GM21381 (cell line): ENCODE measurements around the gene UBAC2.

ENCODE experiments used
- ATAC-seq: cut with Tn5 transposase; IDR thresholded peaks from one replicate; pipeline ENCODE4 v1.9.1; 2021; ENCODE audit warnings: mild to moderate bottlenecking, moderate library complexity; ENCODE audit not compliant: unreplicated experiment

The UBAC2 gene

DNA sequence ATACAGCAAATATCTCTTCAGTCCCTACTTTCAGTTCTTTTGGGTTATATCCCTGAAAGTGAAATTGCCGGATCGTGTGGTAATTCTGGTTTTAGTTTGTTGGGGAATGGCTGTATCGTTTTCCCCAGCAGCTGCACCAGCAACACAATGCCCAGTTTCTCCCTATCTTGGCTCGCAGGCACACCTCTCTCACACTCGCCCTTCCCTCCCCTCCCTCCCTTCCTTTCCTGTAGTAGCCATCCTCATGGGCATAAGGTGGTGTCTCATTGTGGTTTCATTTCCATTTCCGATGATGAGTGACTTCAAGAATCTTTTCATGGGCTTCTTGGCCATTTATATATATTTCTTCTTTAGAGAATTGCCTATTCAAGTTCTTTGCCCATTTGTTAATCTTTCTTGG is 66.2 kb downstream of the UBAC2 start:
- no peak for ATAC-seq

GRCh38 chr13:99267927-99268326 is 67.3 kb downstream of the UBAC2 start:
- no peak for ATAC-seq

DNA sequence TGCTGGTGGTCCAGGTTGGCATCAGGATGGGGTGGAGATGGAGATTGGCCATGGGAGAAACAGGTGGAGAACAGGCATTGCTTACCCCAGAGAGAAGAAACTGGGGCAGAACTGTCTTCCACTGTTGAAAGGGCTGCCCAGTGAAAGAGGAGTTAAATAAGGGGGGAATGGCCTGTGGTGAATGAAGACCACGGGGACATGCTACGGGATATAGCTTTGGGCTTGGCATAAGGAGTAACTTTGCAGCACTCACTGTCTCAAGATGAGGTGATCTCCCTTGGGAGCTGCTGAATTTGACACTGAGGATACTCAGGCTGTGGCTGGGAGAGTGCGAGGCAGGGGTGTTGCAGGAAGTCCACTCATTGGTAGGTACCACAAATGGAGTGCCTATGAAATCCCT is 68.2 kb downstream of the UBAC2 start:
- ATAC-seq, result no peak

- peak; percentile 65 for ATAC-seq
Measured at GRCh38 chr13:99269627-99270241, 69.1 kb downstream of the UBAC2 start.

- no peak for ATAC-seq
Measured at GRCh38 chr13:99270518-99270917, 69.9 kb downstream of the UBAC2 start.

GRCh38 chr13:99271249-99271648 is 70.6 kb downstream of the UBAC2 start:
- no peak for ATAC-seq

GRCh38 chr13:99272481-99272880 is 71.8 kb downstream of the UBAC2 start:
- ATAC-seq, result no peak

DNA sequence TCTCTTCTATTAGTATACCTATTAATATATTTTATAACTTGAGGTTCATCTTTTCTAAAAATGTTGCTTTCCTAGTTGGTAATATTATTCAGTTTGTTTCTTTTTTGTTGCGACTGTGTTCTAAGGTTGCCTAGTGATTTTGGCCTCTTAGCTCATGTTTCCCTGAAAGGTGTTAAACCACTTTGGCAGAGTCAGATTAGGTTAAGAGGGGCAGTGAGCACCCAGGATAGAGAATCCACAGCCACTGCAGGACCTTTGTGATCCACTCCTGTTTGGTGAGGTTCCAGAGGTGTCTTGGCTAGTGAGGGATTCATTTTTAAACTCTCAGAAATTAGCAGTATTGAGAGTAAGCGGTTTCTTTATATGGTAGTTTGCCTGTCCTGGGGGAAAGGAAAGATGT is 72.5 kb downstream of the UBAC2 start:
- no peak for ATAC-seq

DNA sequence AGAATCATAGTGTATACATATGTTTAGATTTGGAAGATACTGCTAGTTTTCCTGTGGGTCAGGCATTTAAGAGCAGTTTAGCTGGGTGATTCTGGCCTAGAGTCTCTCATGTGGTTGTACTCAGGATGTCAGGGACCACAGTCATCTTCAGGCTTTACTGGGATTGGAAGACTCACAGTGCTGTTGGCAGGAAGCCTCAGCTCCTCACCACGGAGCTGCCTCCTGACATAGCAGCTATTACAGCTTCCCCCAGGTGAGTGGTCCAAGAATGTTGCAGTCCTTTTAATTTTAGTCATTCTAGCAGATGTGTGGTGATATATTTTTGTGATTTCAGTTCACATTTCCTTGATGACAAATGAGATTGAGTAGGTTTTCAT is 74.4 kb downstream of the UBAC2 start:
- ATAC-seq, result no peak

GRCh38 chr13:99276706-99277105 is 76.1 kb downstream of the UBAC2 start:
- no peak for ATAC-seq

GRCh38 chr13:99277629-99278028 is 77.0 kb downstream of the UBAC2 start:
- no peak for ATAC-seq

DNA sequence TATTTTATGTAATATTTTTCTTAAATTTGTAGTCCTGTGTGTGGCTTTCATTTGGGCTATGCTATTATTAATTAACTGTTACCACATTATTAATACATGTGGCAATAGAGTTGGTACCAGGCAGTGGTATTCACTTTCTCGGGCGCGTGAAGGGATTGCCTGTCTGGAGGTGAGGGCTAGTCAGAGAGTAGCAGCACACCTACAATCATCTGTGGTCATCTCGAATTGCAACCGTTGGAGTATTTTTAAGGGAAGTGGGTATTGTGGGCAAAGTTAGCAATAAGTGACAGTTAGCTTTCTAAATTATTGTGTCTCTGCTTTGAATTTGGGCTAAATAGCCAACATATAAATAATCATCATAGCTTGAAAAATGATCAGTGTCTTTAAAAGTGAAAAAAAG is 77.5 kb downstream of the UBAC2 start:
- no peak for ATAC-seq

- ATAC-seq, result no peak
Measured at GRCh38 chr13:99278843-99279242, 78.2 kb downstream of the UBAC2 start.

GRCh38 chr13:99279637-99280036 is 79.0 kb downstream of the UBAC2 start:
- ATAC-seq, result no peak

- no peak for ATAC-seq
Measured at GRCh38 chr13:99280166-99280565, 79.5 kb downstream of the UBAC2 start.

DNA sequence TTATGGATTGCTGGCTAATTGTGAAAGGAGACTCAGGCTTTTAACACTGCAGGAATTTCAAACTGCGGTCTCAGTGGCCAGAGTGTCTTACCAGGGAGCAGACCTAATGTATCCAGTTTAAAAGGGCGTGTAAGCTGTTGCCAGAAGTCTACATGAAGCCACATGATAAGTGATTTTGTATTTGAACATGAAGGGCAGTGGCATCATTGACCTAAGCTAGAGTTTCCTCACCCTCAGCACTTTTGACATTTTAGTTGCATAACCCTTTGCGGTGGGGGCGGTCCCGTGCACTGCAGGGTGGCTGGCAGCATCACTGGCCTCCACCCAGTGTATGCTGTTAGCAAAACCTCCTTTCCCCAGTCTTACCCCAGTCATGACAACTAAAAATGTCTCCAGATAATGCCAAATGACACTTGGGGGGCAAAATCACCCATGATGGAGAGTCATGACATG is 81.2 kb downstream of the UBAC2 start:
- ATAC-seq, result peak; percentile 60

DNA sequence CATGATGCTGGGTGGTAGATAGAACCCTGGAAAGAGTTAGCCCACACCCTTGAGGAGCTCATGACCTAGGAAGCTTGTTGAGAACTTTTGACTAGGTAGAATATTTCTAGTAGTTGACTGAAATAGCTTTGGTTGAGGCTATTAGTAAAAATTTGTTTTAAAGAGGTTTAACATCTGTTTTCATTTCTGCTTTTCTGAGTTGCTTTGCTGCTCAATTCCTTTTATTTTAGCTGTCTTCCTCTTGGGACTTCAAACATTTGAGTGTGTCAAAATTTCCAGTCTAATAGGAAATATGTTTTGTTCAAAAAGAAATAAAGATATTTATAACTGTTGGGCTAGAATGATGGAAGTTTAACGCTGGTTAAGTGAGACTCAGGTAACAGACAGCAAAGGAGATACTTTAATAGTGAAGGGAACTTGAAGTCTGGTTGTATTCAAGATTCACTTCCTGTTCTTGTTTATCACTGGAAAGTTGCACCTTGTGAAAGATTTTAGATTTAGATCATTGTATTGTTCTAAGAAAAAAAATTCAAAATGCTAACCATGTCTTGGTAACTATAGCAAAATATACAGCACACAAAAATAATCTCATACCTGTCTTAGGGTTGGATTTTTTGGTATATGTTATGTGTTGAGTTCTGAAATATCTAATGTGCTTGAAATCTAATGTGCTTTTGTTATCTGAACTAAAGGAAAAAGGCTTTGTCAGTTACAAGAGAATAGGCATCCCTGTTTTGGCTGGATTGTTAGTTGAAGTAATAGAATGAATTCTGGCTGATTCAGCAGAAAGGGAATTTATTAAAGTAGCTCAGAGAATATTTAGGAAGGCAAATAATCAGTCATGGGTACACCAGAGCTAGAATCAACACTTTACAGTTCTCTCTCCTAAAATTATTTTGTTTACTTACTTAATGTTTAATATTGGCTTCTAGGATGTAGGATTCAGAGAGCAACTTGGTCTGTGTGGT is 81.9 kb downstream of the UBAC2 start:
- peak; percentile 63 for ATAC-seq

DNA sequence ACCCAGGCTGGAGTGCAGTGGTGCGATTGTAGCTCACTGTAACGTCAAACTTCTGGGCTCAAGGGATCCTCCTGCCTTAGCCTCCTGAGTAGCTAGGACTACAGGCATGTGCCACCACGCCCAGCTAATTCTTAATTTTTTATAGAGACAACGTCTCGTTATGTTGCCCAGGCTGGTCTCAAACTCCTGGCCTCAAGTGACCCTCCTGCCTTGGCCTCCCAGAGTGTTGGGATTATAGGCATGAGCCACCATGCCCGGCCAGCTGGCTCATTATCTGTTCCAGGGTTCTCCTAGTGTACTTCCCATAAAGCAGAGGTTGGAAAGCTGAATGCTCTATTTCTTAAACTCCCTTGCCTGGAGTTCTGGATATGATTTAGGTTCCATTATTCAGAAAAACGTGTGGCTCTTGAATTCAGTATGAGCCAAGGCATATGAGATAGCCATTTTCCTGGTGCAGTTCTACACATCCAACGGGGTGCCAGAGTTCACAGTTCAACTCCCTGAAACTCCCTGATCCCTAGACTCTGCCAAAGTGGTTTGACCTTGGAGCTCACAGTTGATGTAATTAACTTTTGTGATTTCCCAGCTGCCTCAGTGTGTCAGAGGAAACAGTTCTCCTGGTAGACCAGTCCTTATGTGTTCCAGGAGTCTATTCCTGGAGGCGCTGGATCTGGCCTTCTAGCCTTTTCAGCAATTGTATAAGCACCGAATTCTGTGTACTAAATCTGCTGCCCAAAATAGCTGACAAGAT is 85.0 kb downstream of the UBAC2 start:
- ATAC-seq, result no peak

DNA sequence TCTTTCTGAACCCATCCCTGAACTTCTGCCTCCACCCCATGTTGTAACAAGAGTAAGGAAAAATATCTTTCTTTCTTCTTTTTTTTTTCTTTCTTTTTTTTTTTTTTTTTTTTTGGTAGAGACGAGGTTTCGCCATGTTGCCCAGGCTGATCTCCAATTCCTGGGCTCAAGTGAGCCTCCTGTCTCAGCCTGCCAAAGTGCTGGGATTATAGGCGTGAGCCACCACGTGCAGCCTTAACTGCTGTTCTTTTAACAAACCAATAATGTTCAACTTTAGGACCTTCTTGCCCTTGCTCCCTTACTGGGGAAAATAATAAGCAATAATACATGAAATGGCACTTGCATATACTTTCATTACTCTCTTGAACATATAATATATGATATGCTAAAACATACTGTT is 86.9 kb downstream of the UBAC2 start:
- ATAC-seq, result no peak

DNA sequence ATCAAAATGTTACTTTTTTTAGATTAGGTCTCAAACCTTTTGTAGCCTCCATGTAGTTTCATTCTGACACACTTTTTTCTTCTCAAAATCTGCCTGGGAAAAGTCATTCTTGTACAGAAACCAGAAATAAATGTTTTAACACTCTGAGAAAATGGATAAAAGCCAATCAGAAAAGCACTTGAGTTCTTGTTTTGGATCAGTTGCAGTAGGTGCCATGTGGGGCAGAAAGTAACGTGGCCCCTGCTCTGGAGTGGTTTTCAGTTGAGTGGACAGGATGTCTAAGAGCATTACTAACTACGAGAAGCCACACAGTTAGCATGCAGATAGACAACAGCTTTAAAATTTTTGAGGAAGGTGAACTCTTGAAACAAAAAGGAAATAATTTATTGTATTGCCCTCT is 87.4 kb downstream of the UBAC2 start:
- ATAC-seq, result peak; percentile 82

GRCh38 chr13:99289271-99289670 is 88.6 kb downstream of the UBAC2 start:
- ATAC-seq, result no peak
